DOHH2 (cell line): Measurements from ENCODE around the gene SLC17A6.

ENCODE experiments used
- EZH2phosphoT487 ChIP-seq: fragments of 200-600 bp; sonication (generic); IDR thresholded peaks from 2 replicates; pipeline ENCODE4 v1.6.1; 2017; ENCODE audit warnings: borderline replicate concordance, mild to moderate bottlenecking, antibody characterized with exemption, low read length, moderate library complexity, mixed read lengths
- TF ChIP-seq, protein P1 (sequence below): fragments of 200-600 bp; sonication (generic); IDR thresholded peaks from one replicate; pipeline ENCODE4 v1.5.1; 2014; ENCODE audit warnings: antibody characterized with exemption, mild to moderate bottlenecking, low read depth, low read length; ENCODE audit not compliant: poor library complexity, severe bottlenecking

DNA sequence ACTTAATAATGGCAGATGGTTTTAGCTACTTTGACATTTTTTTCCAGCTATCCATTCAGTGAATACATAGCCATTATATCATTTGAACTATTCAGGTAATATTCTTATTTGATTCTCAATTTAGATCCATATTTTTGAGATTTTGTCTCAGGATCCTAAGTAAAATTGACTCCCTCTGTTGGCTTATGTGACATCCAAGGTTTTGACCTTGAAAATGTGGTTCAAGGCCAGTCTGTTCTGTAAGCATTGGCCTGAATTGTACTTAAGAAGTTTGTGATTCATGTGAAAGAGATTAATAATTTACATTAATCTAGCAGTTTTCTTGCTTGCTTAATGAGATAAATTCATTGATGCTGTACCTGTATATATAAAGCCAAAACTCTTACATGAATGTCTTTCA is 1.6 kb upstream of the SLC17A6 start:
- TF ChIP-seq, protein P1, sequence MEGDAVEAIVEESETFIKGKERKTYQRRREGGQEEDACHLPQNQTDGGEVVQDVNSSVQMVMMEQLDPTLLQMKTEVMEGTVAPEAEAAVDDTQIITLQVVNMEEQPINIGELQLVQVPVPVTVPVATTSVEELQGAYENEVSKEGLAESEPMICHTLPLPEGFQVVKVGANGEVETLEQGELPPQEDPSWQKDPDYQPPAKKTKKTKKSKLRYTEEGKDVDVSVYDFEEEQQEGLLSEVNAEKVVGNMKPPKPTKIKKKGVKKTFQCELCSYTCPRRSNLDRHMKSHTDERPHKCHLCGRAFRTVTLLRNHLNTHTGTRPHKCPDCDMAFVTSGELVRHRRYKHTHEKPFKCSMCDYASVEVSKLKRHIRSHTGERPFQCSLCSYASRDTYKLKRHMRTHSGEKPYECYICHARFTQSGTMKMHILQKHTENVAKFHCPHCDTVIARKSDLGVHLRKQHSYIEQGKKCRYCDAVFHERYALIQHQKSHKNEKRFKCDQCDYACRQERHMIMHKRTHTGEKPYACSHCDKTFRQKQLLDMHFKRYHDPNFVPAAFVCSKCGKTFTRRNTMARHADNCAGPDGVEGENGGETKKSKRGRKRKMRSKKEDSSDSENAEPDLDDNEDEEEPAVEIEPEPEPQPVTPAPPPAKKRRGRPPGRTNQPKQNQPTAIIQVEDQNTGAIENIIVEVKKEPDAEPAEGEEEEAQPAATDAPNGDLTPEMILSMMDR: no peak
- TF ChIP-seq EZH2phosphoT487: no peak
